Muscle of leg (tissue), 11 donors: ENCODE data around the gene KCNMA1. TPM values are rescaled to one million over a fixed set of nuclear protein-coding genes. Genes with fewer than 3 reads are reported as not detected.

Source experiments
- DNase-seq: peaks from one replicate; pipeline ENCODE4 v3.0.0; 2013
- H3K27ac ChIP-seq: one replicate; pipeline ENCODE4 v1.5.1; 2013; ENCODE audit warnings: mild to moderate bottlenecking, low read length, control low read depth
- H3K27me3 ChIP-seq: one replicate; pipeline ENCODE4 v1.6.1; 2013; ENCODE audit warnings: low read length; ENCODE audit not compliant: control insufficient read depth, insufficient read depth
- H3K36me3 ChIP-seq: one replicate; pipeline ENCODE4 v1.6.1; 2013; ENCODE audit warnings: low read length; ENCODE audit not compliant: control insufficient read depth, insufficient read depth
- H3K4me1 ChIP-seq: one replicate; pipeline ENCODE4 v1.6.1; 2013; ENCODE audit warnings: low read length; ENCODE audit not compliant: control insufficient read depth, insufficient read depth
- H3K4me3 ChIP-seq: one replicate; pipeline ENCODE4 v1.5.1; 2013; ENCODE audit warnings: low read length, control low read depth
- H3K9me3 ChIP-seq: replicated peaks from 2 replicates; pipeline ENCODE4 v1.6.1; 2013; ENCODE audit warnings: low read depth, low read length; ENCODE audit not compliant: control insufficient read depth
- WGBS: methylation state at CpG from one replicate; pipeline ENCODE4 v1.1.5; 2013; ENCODE audit warnings: missing lambda C conversion rate; ENCODE audit not compliant: insufficient coverage; 5-methylcytosine and 5-hydroxymethylcytosine counted together
- polyA plus RNA-seq, 8 donors: library from polyadenylated mRNA; unstranded; fragments of 120-200 nt; gene quantifications; one replicate each; pipeline versions ENCODE4 v1.2.1 to v1.2.3, GENCODE V29; 2013; ENCODE audit warnings: inconsistent platforms in 1 of 8, low replicate concordance in 1 of 8; ENCODE audit not compliant: insufficient read length in 8 of 8, insufficient read depth in 1 of 8
- total RNA-seq: library from RNA; stranded (reverse); fragments of 120-200 nt; gene quantifications from one replicate; pipeline ENCODE4 v1.2.4, GENCODE V29; 2013

KCNMA1 gene
- total and polyA plus RNA-seq, 9 donors, result 12.7 to 23.3 (median 18.2) TPM

DNA sequence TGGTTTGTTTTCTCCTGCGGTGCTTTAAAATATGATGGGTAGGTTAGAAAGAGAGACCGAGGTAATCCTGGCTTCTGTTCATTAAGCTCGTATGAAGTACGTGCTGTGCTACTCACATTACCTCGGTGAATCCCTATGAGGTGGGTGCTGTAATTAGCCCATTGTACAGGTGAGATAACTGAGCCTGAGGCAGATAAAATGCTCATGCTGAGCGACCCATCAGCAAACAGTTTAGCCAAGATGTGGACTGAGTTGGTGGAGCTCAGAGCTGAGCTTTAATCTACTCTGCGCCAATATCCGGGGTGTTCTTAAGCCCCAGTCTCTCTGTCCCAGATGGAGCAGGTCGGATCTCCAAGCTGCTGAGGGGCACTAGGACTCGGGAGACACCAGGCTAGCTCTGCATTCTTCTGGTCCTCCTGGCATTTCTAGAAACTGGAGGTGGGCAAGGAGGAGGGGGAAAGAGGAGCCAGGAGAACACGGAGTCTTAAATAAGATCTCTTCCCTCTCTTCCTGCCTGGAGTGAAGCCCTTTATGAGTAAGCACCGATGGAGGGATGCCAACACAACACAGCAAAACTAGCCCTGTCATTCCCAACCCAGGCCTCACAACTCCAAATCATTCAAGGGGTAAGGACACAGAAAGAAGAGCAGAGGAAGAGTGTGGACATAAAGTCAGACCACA lies 458.5 kb downstream of the KCNMA1 start:
- 75% methylated on average over 7 of the region's 12 CpGs for WGBS
- Histone ChIP-seq H3K9me3 (no peaks in the 10 kb centered on the region), H3K27me3 (no peaks in the 10 kb centered on the region), H3K4me1 (no peaks in the 10 kb centered on the region), H3K4me3 (no peak overlapping the region), H3K27ac (no peak overlapping the region), H3K36me3 (no peaks in the 10 kb centered on the region)
- DNase-seq, result peak; percentile 86

DNA sequence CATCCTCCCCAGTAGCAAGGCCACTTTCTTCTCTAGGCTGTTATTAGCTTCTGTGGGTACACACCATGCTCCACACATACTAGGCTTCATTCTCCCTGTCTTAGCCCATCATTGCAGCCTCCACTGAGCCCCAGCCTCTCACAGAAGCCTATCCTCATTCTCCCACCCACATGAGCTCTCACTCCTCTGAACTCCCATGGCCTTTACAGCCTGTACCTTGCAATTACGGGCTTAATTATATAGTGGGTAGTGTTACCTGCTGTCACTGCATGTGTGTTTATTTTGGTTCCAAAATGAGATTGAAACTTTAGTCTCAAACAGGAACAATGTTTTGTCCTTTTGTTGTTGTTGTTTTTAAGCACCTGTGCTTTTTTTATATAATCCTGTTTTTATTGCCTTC lies 460.0 kb downstream of the KCNMA1 start:
- Histone ChIP-seq H3K27me3 (no peaks in the 10 kb centered on the region), H3K4me3 (no peak overlapping the region), H3K4me1 (no peaks in the 10 kb centered on the region), H3K27ac (no peak overlapping the region), H3K36me3 (no peaks in the 10 kb centered on the region), H3K9me3 (no peaks in the 10 kb centered on the region)
- WGBS, result no CpG with 5 or more reads among the region's 1 CpG
- DNase-seq, result no peak

- H3K27ac ChIP-seq, result no peak overlapping the region
- no peaks in the 10 kb centered on the region for H3K9me3 ChIP-seq
- no peak for DNase-seq
- no peaks in the 10 kb centered on the region for H3K27me3 ChIP-seq
- H3K4me1 ChIP-seq, result no peaks in the 10 kb centered on the region
- H3K4me3 ChIP-seq, result no peak overlapping the region
- no peaks in the 10 kb centered on the region for H3K36me3 ChIP-seq
Measured at GRCh38 chr10:77177161-77177560, 460.4 kb downstream of the KCNMA1 start.

- no peaks in the 10 kb centered on the region for H3K27me3 ChIP-seq
- WGBS, result 50% methylated on average over 1 of the region's 3 CpGs
- DNase-seq, result no peak
- no peak overlapping the region for H3K27ac ChIP-seq
- H3K4me1 ChIP-seq, result no peaks in the 10 kb centered on the region
- no peak overlapping the region for H3K4me3 ChIP-seq
- H3K36me3 ChIP-seq, result no peaks in the 10 kb centered on the region
- H3K9me3 ChIP-seq, result no peaks in the 10 kb centered on the region
Measured at GRCh38 chr10:77176232-77176631, 461.4 kb downstream of the KCNMA1 start.

DNA sequence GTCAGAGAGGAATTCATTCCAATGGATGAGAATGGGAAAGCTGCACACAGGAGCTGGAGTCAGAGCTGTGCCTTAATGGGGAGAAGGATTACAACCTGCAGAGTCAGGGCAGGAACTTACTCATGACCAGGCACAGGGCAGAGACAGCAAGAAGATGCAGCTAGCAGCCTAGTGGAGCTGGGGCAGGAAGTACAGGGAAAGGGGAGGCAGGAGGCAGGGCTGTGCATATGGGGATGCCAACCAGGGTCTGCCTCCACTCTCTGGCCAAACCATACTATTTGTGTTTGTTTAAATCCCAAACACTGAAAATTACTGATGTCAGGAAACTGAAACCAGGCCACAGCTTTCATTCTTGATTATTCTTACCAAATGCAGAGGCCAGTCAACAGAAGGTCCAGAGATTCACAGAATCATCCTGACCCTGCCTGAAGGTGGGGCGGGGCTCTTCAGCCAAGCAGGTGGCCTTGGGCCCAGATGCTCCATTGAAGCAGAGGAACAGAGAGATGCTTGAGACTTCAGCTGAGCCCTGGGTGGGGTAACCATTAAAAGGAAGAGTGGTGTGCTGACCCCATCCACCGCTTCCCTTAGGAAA lies 461.9 kb downstream of the KCNMA1 start:
- no peak for DNase-seq
- no peaks in the 10 kb centered on the region for H3K4me1 ChIP-seq
- H3K27ac ChIP-seq, result no peak overlapping the region
- no peaks in the 10 kb centered on the region for H3K36me3 ChIP-seq
- H3K9me3 ChIP-seq, result no peaks in the 10 kb centered on the region
- H3K27me3 ChIP-seq, result no peaks in the 10 kb centered on the region
- no peak overlapping the region for H3K4me3 ChIP-seq
- 100% methylated on average over 1 of the region's 2 CpGs for WGBS

GRCh38 chr10:77173615-77174461 lies 463.8 kb downstream of the KCNMA1 start:
- Histone ChIP-seq H3K9me3 (no peaks in the 10 kb centered on the region), H3K27me3 (no peaks in the 10 kb centered on the region), H3K4me1 (no peaks in the 10 kb centered on the region), H3K36me3 (no peaks in the 10 kb centered on the region), H3K27ac (no peak overlapping the region), H3K4me3 (no peak overlapping the region)
- 7% methylated on average over 2 of the region's 4 CpGs for WGBS
- DNase-seq, result peak; percentile 90

- no peak for DNase-seq
- no peaks in the 10 kb centered on the region for H3K36me3 ChIP-seq
- no peak overlapping the region for H3K4me3 ChIP-seq
- H3K4me1 ChIP-seq, result no peaks in the 10 kb centered on the region
- H3K27ac ChIP-seq, result no peak overlapping the region
- no peaks in the 10 kb centered on the region for H3K9me3 ChIP-seq
- no peaks in the 10 kb centered on the region for H3K27me3 ChIP-seq
- WGBS, result 40% methylated on average over 3 of the region's 4 CpGs
Measured at GRCh38 chr10:77172086-77172485, 465.5 kb downstream of the KCNMA1 start.

DNA sequence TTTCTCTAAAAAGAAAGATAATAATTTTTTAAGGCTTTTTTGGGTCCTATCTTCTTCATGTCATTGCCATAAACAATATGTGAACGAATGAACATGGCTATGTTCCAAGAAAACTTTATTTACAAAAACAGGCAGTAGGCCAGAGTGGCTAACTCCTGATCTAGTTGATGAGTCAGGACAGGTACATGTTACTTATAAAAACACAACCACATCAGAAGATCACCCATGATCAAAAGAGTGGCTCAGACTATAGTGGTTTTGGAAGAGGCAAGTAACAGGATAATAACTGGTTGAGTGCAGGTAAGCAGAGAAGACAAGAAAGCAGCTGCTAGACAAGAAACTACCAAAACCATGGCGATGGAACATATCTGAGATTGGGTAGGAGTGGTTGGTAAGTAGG lies 468.7 kb downstream of the KCNMA1 start:
- no peak for DNase-seq
- no CpG with 5 or more reads among the region's 2 CpGs for WGBS
- peaks cover 2% of the 10 kb centered on the region for H3K4me1 ChIP-seq
- H3K36me3 ChIP-seq, result no peaks in the 10 kb centered on the region
- H3K27me3 ChIP-seq, result peaks cover 3% of the 10 kb centered on the region
- no peaks in the 10 kb centered on the region for H3K9me3 ChIP-seq
- no peak overlapping the region for H3K27ac ChIP-seq
- no peak overlapping the region for H3K4me3 ChIP-seq

GRCh38 chr10:77168161-77168560 lies 469.4 kb downstream of the KCNMA1 start:
- no CpG with 5 or more reads among the region's 2 CpGs for WGBS
- Histone ChIP-seq H3K4me1 (peaks cover 2% of the 10 kb centered on the region), H3K27me3 (peaks cover 3% of the 10 kb centered on the region), H3K27ac (no peak overlapping the region), H3K36me3 (no peaks in the 10 kb centered on the region), H3K9me3 (no peaks in the 10 kb centered on the region), H3K4me3 (no peak overlapping the region)
- no peak for DNase-seq

GRCh38 chr10:77165445-77166208 lies 472.0 kb downstream of the KCNMA1 start:
- Histone ChIP-seq H3K36me3 (no peaks in the 10 kb centered on the region), H3K9me3 (no peaks in the 10 kb centered on the region), H3K4me1 (peaks cover 2% of the 10 kb centered on the region), H3K4me3 (no peak overlapping the region), H3K27me3 (peaks cover 3% of the 10 kb centered on the region), H3K27ac (no peak overlapping the region)
- DNase-seq, result peak; percentile 74
- WGBS, result no CpG with 5 or more reads among the region's 13 CpGs
